SK-N-MC (cell line): ENCODE measurements around the gene NCKAP5.

Experiments
- EZH2 ChIP-seq: fragments of 200-600 bp; sonication (generic); IDR thresholded peaks from one replicate; pipeline ENCODE4 v1.6.1; 2017; ENCODE audit warnings: antibody characterized with exemption
- FOXP2 ChIP-seq: optimal IDR thresholded peaks from 2 replicates; pipeline ENCODE3; 2011; ENCODE audit warnings: mild to moderate bottlenecking, moderate library complexity; ENCODE audit not compliant: insufficient read depth; ENCODE audit errors: extremely low read length, control extremely low read depth

GRCh38 chr2:133413863-133414262 lies 154.4 kb downstream of the NCKAP5 start:
- TF ChIP-seq FOXP2 (no peak), EZH2 (no peak)
